KOPT-K1 (cell line): ENCODE data around the gene AXDND1.

Experiments
- H3K27ac ChIP-seq: fragments of 200-600 bp; sonication (generic); 2 replicates; pipeline ENCODE4 v1.5.1; 2016; ENCODE audit warnings: antibody characterized with exemption, mild to moderate bottlenecking, low read depth, low read length; ENCODE audit not compliant: poor library complexity, severe bottlenecking
- H3K36me3 ChIP-seq: fragments of 200-600 bp; sonication (generic); 2 replicates; pipeline ENCODE4 v1.5.1; 2017; ENCODE audit warnings: antibody characterized with exemption, mild to moderate bottlenecking, low read length, moderate library complexity; ENCODE audit not compliant: insufficient read depth
- H3K9me3 ChIP-seq: fragments of 200-600 bp; sonication (generic); 2 replicates; pipeline ENCODE4 v1.5.1; 2017; ENCODE audit warnings: antibody characterized with exemption, low read length, mild to moderate bottlenecking; ENCODE audit not compliant: insufficient read depth, poor library complexity, severe bottlenecking

Gene AXDND1

DNA sequence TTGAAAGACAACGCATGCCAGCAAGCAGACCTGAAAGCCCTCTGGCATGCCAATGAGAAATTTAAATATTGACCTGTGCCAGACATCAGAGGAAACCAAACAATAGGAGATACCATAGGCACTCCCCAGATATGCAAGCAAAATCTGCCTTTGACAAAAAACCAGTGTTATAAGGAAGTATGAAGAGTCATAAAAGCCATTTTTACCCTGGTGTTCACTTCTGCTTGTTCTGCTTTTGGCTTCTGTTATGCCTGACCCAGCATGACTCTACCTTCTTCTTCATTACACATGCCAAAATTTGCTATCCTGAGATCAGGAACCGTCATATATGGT lies 183.6 kb downstream of the AXDND1 start:
- Histone ChIP-seq H3K9me3 (no peaks in the 10 kb centered on the region), H3K27ac (no peak overlapping the region)

DNA sequence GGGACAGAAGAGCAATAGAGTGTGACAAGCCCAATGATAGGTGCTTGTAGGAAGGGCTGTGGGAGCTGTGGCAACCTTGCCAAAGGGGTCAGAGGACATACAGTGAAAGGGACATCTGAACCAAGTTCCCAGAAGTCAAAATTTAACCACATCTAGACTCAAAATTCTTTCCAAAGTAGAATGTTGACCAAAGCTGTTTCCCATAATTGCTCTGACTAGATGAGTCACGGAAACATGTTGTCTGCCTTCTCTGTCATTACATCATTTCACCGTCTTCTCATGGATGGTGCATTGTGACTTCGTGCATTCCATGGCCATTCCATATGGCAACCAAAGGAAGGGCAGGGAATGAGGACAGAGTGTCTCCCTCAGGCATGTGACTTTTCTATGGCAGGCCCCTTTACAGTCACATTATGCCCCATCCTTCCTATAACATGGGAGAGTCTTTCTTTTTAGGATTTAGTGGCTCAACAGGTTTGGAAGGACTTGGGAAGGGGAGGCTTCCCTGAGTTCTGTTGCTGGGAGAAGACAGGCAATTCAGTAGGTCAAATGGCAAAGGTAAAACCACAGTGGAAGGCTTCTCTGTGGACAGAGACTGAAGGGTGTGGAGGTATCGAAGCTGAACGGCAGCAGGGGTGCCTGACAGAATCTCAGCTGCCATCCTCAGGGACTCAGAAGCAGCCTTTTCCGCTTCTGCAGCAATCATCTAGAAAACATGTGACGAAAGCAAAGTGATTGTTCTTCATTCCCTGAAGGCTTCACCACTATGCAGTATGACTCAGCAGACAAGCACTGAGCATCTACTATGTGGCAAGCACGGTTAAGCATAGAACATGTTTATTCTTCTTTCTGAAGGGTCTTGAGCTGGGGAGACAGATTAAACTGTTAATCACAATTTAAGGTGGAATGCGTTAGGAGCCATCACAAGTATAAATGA lies 185.2 kb downstream of the AXDND1 start:
- Histone ChIP-seq H3K27ac (no peak overlapping the region), H3K9me3 (no peaks in the 10 kb centered on the region), H3K36me3 (no peaks in the 10 kb centered on the region)

More for the DNA sequence above, 183.6 kb downstream of the AXDND1 start:
- no peaks in the 10 kb centered on the region for H3K36me3 ChIP-seq

DNA sequence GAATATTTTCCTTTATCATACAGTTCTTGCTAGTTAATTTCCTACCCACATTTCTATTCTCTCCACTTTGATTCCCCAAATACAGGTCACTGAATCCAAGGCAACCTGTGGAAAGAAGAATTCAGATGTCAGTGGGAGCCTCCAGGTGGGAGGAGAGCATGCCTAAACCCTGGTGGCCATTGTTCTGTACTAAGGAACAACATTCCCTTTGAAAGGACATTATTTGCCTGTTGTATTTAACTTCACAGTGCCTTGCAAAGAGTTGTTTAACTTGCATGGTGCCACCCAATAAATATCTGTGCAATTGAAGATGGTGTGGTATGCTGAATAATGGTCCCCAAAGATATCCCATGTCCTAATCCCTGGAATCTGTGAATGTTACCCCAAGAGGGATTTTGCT lies 188.7 kb downstream of the AXDND1 start:
- Histone ChIP-seq H3K27ac (no peak overlapping the region), H3K9me3 (no peaks in the 10 kb centered on the region), H3K36me3 (no peaks in the 10 kb centered on the region)

DNA sequence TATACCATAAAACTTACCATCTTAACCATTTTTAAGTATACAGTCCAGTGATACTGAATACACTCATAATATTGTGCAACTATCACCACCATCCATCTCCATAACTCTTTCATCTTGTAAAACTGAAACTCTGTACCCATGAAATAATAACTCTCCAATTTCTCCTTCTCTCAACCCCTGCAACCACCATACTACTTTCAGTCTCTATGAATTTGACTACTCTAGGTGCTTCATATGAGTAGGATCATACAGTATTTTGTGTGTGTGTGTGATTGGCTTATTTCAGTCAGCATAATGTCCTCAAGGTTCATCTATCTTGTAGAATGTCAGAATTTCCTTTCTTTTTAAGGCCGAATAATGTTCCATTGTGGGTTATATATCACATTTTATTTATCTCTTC lies 192.3 kb downstream of the AXDND1 start:
- no peaks in the 10 kb centered on the region for H3K9me3 ChIP-seq
- no peak overlapping the region for H3K27ac ChIP-seq
- H3K36me3 ChIP-seq = no peaks in the 10 kb centered on the region

DNA sequence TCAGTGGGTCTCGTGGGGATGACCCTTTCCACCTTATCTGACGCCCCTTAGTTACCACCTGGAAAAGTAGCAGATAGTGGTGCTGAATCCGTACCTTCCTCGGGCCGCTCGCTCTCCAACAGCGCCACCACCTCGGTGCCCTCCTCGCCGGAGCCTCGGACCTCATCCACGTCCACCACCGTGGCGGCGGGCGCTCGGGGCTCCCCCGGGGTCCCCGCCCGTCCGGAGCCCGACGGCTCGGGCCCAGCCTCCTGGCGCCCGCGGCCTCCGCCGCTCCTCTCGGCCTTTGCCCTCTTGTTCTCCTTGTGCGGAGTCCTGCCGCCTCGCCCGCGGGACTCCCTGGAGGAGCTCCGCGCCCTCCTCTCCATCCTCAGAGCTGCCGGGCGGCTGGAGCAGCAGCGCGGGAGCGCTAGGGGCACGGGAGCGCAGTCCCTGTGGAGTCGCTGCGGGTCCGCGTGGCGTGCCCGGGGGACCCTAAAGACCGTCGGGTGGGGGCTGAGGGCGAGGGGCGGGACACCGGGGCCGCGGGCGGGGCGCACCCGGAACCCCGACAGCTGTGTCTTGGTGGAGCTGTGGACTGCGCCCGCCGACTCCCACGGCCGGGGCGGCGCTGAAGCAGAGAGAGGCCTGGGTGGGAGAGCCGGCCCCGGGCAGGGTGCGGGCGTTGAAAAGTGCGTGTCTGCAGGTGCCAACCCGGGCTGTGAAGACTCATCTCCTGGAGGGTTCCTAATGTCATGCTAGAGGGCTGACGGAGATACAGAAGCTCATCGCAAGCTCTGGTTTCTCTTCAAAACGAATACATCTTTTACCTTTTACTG lies 209.9 kb downstream of the AXDND1 start, which contains the start of gene NPHS2:
Gene NPHS2, minus strand, starts transcription at position 452 of the 818 bp plus-strand sequence. Its CDS starts 84 bp downstream, at position 368.
- no peaks in the 10 kb centered on the region for H3K36me3 ChIP-seq
- no peaks in the 10 kb centered on the region for H3K9me3 ChIP-seq
- H3K27ac ChIP-seq = no peak within 1 kb of the TSS

DNA sequence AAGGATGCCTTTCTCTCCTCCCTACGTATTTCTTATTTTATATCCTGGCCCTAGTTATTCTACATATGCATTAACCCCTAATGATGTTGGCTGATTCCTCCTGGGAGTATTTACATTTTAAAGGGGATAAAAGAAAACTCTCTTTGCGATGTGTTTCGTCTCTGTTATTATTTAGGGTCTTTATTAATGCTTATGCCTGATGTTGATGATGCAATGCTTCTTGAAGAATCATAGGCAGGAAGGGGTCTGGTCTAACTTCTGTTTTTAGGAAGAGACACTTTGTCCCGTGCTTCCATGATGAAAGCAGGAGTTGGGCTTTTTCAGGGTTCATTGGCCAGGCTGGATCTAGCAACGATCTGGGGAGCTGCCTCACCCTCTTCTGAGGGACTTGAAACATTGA lies 210.7 kb downstream of the AXDND1 start:
- no peak overlapping the region for H3K27ac ChIP-seq
- H3K9me3 ChIP-seq = no peaks in the 10 kb centered on the region
- H3K36me3 ChIP-seq = no peaks in the 10 kb centered on the region

DNA sequence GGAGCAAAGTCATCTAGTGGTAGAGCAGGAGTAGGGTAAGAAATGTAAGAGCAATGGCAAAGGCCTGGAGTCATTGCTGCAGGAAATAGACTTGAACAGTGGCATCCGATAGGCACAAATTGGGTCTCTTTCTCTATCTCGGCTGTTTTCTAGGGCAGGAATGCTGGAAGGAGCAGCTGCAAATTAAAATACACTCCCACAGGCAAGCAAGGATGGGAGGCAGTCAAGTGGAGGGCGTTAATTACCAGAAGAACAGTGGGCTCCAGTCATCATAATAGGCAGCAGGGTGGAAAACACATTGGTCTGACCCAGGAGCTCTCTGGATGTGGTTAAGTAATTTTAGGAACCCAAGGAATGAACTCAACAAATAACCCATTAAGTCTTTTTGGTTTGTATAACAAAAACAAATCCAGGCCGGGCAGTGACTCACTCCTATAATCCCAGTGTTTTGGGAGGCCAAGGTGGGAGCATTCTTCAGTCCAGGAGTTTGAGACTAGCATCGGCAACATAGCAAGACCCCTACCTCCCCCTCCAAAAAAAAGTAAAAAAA lies 218.1 kb downstream of the AXDND1 start:
- Histone ChIP-seq H3K36me3 (no peaks in the 10 kb centered on the region), H3K27ac (no peak overlapping the region), H3K9me3 (no peaks in the 10 kb centered on the region)

DNA sequence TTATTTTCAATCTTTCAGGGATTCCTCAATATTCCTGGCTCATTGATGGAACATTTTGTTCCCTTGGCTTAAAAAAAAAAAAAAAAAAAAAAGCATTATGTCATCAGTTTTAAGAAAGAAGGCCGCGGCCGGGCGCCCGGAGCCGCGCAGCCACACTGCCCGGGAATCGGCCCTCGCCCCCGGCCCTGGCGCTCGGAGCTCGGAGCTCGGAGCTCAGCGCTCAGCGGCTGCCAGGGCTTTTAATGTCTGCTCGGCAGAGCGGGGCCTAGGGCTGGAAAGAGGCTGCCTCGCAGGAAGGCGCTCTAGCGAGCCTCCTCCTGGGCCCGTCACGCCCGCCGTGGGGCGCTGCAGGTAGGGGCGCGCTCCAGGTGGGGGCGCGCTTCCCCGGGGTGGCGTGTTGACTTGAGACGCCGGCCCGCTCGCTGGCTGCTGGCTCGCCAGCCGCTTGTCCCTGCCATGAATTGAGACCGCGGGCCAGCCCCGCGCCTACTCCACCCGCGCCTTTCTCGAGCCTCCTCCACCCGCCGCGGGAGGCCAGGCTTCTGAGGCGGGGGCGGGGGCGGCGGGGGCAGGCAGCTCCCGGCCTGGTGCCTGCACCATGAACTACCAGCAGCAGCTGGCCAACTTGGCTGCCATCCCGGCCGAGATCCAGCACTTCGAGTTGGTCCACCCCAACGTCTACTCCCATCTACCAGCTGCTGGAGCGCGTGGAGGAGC lies 220.5 kb downstream of the AXDND1 start:
- no peak overlapping the region for H3K27ac ChIP-seq
- H3K36me3 ChIP-seq = no peaks in the 10 kb centered on the region
- H3K9me3 ChIP-seq = no peaks in the 10 kb centered on the region

DNA sequence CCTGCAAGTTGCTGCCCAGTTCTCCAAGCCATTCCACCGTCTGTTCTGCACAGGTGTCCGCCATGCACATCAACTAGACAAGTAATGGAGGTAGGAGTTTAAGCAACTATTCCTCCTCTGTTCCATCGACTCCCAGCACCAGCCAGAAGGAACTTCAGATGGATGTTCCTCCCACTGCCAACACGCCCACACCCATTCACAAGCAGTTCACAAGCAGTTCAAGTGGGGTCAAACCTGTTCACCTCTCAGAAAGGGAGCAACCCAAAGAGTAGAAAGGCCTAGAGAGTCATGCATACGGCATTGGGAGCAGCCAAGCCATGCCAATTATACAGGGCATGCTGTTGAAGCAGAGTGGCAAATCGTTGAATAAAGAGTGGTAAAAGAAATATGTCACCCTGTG lies 221.6 kb downstream of the AXDND1 start:
- Histone ChIP-seq H3K27ac (no peak overlapping the region), H3K9me3 (no peaks in the 10 kb centered on the region), H3K36me3 (no peaks in the 10 kb centered on the region)

DNA sequence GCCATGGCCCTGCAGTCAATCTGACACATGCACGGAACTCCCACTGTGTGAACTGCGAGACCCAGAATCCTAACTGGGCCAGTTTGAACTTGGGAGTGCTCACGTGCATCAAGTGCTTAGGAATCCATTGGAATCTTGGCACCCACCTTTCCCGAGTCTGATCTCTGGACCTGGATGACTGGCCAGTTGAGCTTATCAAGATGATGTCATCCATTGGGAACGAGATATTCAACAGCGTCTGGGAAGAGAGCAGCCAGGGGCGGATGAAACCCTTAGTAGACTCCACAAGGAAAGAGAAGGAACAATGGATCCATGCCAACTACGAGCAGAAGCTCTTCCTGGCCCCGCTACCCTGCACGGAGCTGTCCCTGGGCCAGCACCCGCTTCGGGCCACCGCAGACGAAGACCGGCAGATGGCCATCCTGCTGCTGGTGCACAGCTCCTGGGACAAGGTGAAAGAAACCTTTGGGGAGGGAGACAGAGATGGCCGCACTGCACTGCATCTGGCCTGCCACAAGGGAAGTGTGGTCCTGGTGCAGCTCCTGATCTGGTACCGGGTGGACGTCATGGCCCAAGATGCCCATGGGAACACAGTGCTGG lies 222.8 kb downstream of the AXDND1 start:
- Histone ChIP-seq H3K27ac (no peak overlapping the region), H3K36me3 (no peaks in the 10 kb centered on the region), H3K9me3 (no peaks in the 10 kb centered on the region)

DNA sequence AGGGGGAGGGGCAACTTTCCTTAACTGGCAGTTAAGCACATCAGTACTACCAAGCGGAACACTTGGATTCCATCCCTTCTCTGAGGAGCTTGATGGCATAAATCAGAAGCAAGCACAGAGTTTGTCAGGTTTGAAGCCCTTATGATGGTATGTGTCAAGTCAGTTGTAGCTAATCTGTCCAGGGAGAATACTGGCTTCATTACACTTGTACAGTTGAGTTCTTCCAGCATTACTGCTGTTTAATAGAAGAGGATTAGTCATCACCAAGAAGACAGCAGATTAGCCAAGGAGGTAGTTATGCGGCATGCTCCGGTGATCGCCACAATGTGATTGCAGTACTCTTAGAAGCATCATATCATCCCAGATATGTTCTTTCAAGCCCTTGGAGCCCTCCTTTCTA lies 223.7 kb downstream of the AXDND1 start:
- no peaks in the 10 kb centered on the region for H3K36me3 ChIP-seq
- no peaks in the 10 kb centered on the region for H3K9me3 ChIP-seq
- no peak overlapping the region for H3K27ac ChIP-seq

DNA sequence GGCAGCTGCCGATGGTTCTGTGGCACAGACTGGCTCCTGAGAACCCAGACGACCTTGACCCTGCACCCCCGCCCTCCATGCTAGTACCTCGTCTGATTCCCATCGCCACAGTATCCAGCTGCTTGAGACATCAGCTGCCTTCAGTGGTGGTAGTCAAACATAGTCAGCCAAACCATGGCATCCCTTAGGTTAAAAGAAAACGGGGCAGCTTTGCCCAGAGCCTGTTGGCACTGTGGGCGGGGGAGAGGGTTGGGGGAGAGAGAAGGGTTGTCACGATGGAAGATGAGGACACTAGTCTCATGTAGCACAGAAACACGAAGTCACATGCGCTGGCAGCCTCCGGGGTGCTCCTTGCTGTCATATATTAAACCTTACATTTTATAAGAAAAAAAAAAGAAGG lies 224.9 kb downstream of the AXDND1 start:
- Histone ChIP-seq H3K27ac (no peak overlapping the region), H3K36me3 (no peaks in the 10 kb centered on the region), H3K9me3 (no peaks in the 10 kb centered on the region)

DNA sequence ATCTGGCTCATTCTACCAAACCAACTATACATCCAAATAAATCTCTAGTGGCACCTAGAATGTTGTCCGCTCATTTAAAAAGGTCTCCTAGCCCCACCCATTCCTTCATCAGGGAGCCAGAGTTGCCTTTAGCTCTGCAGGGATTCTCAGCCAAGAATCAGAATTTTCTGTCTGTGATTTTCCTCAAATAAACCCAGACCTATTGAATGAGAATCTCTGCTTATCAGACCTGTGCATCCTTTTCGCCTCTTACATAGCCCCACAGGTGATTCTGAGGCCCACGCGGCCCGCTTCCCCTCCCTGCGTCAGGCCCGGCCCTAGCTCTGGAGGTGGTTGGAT lies 225.5 kb downstream of the AXDND1 start:
- Histone ChIP-seq H3K36me3 (no peaks in the 10 kb centered on the region), H3K9me3 (no peaks in the 10 kb centered on the region), H3K27ac (no peak overlapping the region)

DNA sequence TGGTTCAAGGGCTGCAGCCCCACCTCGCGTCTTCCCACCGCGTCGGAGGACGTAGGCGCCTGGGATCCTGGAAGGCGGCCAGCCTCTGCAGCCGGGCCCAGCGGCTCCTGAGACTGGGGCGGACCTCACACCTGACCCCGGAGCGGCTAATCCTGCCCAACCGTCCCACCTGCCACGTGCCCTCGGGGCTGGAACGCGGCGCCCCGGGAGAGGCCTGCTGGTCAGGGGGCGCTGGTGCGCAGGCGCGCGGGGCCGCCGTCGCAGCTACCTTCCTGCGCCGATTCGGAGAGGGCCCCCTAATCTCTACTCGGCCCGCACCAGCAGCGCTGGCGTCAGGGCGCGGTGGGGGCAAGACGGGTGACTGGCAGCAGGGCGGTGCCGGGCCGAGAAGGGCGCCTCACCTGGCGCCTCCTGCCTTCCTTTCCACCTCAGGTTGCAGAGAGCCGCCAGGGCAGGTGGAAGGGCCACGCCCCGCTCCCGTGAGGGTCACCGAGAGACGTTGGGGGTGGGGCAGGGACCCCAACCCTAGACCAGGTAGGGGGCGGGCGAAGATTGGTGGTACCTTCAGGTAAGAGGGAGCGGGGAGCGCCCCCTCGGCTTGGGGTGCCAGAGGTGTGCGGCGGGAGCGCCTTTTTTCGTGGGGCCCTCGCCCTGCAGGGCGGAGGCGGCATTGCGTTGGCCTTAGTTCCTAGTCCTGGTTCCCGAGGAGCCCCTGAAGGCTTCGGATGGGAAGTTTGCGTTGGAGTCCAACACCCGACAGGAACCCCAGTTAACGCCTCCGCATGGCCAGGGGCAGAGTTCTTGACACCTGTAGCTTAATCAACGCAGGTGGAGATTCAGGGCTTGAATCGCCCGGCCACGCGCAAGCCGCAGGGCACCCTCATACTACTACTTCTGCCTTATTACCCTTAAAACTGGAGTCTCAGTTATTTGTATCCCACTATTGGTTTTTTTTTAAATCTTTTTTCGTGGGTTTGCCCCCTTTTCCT lies 226.1 kb downstream of the AXDND1 start, which contains the start of gene TDRD5:
Gene TDRD5, plus strand, starts transcription at position 241 of the 989 bp plus-strand sequence. CDS start 784 bp downstream, outside the sequence.
- Histone ChIP-seq H3K27ac (no peak within 1 kb of the TSS), H3K36me3 (no peaks in the 10 kb centered on the region), H3K9me3 (no peaks in the 10 kb centered on the region)
